ENCODE measurements around the gene CCNT2. TPM values are rescaled to one million over a fixed set of nuclear protein-coding genes. Genes with fewer than 3 reads are reported as not detected.
"Not testable (repeated sequence)": the region's sequence is repeated elsewhere in the genome, so short reads cannot be mapped to it uniquely, and the experiment has no call there.

CCNT2 gene
- 19.5 TPM for polyA plus RNA-seq (2012; ENCODE audit: insufficient read depth, insufficient read length)

DNA sequence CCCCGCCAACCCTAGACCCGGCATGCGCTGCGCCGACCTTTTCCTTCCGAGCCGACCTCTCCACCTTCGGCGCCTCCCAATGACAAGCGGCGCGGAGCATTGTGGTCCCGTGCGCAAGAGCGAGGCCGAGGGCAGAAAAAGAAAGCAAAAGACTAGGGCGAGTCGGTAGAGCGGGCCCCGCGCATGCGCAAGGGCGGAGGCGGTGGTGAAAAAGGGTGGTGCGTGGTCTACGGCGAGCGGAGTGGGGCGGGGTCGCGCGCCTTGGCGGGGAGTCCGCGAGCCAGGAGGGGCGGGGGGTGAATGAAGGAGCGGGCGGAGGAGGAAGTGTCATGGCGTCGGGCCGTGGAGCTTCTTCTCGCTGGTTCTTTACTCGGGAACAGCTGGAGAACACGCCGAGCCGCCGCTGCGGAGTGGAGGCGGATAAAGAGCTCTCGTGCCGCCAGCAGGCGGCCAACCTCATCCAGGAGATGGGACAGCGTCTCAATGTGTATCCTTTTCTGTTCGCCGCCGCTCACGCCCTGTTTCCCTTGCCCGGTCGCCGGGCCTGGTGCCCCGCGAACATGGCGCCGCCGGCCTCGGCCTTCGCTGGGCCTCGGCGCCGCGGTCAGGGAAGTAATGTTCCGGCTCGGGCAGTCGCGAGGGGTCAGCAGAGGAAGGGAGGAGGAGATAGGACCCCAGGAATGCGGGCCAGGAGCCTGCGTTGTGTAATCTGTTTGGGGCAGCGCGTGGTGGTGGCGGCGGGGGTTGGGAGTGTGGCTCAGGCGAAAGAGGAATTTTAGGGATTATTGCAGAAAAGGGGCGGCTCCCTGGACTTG lies at the start of gene CCNT2:
Gene CCNT2 (plus strand): TSS at position 297 of the 815 bp plus-strand sequence. CDS start 33 bp downstream, at position 330.
- peak; percentile 98 for DNase-seq (ENCODE audit: low read depth, low spot score)
- H3K4me3 ChIP-seq (ENCODE audit: low read length), result peak within 1 kb of the TSS; percentile 64

DNA sequence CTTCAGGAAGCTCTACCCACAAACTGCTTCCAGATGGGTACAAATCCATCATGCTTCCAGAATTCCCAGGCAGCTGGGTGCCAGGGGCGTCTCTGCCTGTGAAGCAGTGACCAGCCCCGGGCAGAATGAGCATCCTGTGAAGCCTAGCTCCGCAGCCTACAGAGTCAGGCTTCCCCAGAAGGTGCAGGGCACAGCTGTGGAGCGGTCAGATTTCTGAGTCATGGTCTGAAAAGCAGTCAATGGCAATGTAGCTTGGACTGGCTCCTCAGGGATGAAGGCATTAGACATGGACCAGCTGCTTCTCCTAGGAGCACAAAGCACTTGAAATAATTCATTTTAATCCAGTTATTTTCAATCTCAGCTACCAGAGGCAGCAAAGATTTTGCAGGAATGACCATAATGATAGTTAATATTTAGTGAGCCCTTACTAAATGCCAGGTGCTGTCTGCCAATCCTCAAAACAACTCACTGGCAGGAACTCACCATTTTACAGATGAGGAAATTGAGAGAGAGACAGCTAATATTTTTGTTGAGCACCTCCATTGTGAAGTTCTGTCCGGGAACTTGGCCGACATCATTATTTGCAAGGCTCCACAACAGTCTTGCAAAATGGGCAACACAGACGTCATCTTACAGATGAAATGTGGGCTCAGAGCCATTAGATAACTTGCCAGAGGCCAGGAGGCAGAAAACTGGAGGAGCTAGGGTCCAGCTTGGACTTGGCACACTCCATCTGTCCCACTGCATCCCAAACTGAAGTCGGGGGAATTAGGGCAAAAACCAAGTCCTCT lies 48.5 kb upstream of the CCNT2 start:
- no peak for DNase-seq (ENCODE audit: low read depth, low spot score)
- no peak overlapping the region for H3K4me3 ChIP-seq (ENCODE audit: low read length)

DNA sequence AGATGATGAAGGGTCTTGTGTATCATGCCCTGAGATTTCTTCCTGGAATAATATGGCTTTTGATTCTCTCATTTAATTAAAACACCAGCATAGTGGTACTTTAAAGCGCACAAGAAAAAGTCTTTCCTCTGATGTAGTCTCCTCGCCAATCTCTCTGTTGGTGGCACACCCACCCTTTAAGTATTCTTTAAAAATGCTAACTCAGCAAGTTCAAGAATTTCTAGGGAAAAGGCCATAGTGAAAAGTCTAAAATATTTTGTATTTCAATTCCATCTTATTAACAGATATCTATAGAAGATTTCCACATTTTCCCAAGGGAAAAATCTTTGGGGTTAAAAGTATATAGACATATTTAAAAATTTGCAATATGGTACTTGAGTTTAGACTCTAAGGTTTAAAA lies 45.5 kb upstream of the CCNT2 start:
- no peak overlapping the region for H3K4me3 ChIP-seq (ENCODE audit: low read length)
- no peak for DNase-seq (ENCODE audit: low read depth, low spot score)

DNA sequence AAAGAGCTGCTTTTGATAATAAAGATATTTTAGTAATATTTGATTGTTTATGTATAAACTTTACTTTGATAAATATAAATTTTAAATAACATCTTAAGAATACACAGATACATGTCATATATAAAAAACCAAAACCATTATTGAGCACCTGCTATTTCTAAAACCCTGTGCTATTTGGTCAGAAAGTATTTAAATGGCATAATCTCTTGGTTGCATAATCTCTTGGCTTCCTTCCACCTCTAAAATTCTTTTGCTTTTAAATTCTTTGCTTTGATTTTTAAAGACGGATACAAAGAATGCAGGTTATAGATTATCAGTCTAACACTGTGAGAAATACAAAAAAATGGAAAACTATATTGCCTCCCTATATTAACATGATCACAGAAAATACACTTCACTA lies 43.3 kb upstream of the CCNT2 start:
- H3K4me3 ChIP-seq (ENCODE audit: low read length), result no peak overlapping the region
- DNase-seq (ENCODE audit: low read depth, low spot score), result no peak

DNA sequence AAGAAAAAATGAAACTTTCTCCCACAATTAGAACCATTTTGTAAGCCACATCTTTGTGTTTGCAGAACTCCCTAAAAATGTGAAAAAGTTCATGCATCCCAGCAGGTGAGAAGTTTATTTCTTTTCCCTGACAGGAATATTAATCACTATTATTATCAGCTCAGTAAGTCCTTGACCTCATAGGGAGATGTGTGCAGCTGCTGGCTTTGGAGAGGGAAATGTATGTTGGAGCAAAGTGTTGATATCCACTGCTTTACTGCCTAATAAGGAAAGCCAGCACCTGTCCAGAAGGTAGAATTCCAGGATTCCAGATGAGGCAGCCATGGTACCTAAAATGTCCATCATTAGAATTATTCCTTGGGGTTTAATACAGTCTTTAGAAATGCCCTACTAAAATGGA lies 35.8 kb upstream of the CCNT2 start:
- H3K4me3 ChIP-seq (ENCODE audit: low read length), result no peak overlapping the region
- DNase-seq (ENCODE audit: low read depth, low spot score), result no peak

DNA sequence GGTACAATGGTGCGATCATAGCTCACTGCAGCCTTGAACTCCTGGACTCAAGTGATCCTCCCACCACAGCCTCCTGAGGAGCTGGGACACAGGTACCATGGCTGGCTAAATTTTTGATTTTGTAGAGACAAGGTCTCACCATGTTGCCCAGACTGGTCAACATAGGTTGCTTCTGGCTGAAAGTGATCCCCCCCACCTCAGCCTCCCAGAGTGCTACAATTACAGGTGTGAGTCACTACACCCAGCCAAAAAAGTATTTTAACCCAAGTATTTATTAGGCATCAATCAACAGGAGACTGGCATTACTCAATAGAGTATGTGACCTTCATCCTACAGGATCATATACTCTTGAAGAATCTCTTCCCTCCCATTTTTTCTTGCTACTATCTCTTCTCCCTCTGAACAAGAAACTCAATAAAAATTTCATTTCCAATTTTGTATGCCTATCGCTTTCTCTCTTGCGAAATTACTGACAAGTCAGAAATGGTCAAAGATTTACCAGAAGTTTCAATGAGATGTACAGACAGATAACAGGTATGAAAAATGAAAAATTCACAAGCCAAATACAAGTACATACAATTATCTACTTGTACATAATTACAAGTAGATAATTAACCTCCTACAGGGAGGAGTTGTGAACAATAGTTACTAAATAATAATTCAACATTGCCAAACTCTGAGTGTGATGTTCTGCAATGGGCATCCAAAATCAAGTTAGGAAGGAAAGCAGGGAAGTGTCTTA lies 34.9 kb upstream of the CCNT2 start:
- no peak for DNase-seq (ENCODE audit: low read depth, low spot score)
- no peak overlapping the region for H3K4me3 ChIP-seq (ENCODE audit: low read length)

DNA sequence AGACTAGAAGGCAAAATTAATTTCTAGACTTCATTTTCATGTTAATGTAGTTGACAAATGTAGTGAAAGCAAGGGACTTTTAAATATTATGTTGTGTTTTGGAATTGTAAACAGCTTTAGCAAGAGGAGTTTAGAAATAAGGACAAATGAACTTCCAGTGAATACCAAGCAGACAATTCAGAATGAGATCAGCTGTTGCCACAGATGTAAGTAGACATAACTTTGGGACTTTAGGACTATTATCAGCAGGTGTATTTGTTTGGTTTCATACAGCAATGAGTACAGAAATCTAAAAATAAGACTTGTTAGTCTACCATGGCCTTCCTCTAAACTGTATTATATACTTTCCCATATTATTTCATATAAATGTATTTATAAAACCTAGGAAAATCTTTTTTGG lies 34.2 kb upstream of the CCNT2 start:
- H3K4me3 ChIP-seq (ENCODE audit: low read length), result no peak overlapping the region
- no peak for DNase-seq (ENCODE audit: low read depth, low spot score)

DNA sequence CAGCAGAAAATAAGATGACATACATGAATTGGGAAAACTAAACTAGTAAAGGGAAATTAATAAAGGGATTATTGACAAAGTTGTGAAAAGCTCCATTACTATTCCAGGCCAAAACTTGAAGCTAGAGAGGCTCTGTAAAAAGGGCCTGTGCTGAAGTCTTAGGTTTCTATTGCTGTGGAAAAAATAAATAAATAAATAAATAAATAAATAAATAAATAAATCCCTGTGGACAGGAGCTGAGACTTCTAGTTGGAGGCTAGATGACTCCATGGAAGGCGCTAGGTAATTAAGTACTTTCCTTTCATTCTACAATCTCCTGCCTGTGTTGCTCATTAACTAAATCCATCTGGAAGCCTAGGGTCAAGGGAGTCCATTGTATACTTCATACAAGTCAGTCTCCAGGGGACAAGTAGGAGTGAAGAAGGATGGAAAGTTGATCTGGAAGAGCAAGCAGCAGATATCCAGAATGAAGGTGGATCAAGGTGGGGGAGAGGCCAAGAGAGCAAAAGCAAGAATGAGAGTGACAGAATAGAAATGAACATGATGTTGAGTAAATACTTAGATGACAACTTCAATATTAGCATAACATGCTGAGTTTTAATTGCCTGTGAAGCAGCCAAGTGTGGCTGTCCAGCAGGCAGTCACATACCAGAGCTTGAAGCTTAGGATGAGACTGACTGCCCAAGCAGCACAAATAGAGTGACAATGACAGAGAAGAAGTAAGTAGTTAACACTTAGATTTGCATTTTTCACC lies 26.2 kb upstream of the CCNT2 start:
- DNase-seq (ENCODE audit: low read depth, low spot score), result no peak
- no peak overlapping the region for H3K4me3 ChIP-seq (ENCODE audit: low read length)

DNA sequence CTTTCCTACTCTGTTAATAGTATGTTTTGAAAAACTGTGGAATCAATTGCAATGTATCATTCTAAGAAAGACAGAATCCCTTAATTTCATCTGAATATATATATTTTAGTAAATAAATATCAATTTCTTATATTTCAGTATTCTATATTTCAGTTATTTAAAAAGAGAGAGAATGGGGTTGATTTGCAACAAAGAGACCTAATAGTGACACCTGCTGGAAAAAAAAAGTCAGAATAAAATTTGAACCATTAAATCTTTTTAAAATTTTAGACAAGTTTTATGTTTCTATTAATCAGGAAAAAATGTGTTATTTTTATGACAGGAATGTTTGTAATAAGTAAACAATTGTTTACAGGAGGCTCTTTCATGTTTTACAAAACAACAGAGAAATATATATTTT lies 20.7 kb upstream of the CCNT2 start:
- no peak for DNase-seq (ENCODE audit: low read depth, low spot score)
- H3K4me3 ChIP-seq (ENCODE audit: low read length), result no peak overlapping the region

DNA sequence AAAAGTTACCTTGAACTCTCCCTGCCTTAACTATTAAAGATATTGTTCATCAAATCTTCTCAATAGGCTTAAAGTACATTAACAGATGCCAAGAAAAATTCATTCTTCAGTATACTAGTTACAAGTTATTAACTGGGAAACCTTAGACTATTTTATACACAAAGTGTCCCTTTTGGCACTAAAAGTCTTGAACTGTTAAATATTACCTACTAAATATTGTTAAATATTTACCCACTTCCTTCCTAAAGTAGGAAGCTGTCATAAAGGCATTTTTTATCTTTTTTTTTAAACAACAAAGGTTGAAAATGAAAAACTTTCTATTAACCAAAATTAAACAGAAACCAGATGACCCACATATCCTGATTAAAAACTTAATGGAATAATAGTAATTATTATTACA lies 19.4 kb upstream of the CCNT2 start:
- H3K4me3 ChIP-seq (ENCODE audit: low read length), result no peak overlapping the region
- DNase-seq (ENCODE audit: low read depth, low spot score), result no peak

DNA sequence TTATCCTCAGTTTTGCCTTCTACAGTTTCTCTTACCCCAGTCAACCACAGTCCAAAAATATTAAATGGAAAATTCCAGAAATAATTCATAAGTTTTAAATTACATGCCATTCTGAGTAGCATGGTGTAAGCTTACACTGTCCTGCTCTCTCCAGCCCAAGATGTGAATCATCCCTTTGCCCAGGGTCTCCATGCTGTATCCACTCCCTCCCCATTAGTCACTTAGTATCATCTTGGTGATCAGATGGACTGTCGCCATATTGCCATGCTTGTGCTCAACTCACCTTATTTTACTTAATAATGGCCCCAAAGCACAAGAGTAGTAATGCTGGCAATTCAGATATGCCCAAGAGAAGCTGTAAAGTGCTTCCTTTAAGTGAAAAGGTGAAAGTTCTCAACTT lies 18.5 kb upstream of the CCNT2 start:
- no peak for DNase-seq (ENCODE audit: low read depth, low spot score)
- H3K4me3 ChIP-seq (ENCODE audit: low read length), result no peak overlapping the region

DNA sequence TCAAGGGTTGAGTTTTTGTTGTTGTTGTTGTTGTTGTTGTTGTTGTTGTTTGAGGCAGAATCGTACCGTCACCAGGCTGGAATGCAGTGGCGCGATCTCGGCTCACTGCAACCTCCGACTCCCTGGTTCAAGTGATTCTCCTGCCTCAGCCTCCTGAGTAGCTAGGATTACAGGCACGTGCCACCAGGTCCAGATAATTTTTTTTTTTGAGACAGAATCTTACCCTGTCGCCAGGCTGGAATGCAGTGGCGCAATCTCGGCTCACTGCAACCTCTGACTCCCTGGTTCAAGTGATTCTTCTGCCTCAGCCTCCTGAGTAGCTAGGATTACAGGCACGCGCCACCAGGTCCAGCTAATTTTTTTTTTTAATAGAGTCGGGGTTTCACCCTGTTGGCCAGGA lies 14.9 kb upstream of the CCNT2 start:
- not testable (repeated sequence) for DNase-seq (ENCODE audit: low read depth, low spot score); H3K4me3 ChIP-seq (ENCODE audit: low read length)

DNA sequence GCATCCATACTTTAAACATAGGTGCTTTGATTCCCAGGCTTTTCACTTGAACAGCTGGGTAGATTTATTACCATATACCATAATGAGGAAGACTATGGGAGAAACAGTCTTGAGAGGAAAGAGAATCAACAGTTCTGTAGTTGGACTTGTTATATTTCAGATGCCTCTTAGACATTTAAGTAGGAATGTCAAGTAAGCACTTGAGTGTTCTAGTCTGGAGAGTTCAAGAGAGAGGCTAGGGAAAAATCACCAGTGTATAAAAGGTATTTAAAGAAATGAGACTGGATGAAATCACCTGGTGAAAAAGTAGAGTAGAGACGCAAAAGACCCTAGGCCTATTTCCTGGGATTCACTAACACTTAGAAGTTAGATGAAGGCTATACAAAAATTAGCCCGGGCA lies 13.5 kb upstream of the CCNT2 start:
- H3K4me3 ChIP-seq (ENCODE audit: low read length), result no peak overlapping the region

DNA sequence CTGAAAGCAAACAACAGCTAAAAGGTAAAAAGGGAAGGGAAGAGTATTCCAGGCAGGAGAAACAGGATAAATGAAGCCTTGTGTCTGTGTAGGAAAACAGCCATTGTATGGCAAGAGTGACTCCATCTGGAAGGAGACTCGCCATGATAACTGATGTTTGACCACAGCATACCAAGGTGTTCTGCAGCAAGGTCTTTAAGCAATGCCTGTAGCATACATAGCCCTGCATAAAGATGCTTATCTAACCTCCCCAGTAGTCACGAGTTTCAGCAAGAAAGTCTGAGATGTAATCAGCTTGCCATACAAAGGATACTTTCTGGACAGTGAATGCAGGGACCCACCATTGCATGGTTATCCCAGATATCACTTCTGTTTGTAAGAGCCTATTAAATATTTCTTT lies 11.9 kb upstream of the CCNT2 start:
- no peak for DNase-seq (ENCODE audit: low read depth, low spot score)
- no peak overlapping the region for H3K4me3 ChIP-seq (ENCODE audit: low read length)

More for the DNA sequence above, 13.5 kb upstream of the CCNT2 start:
- DNase-seq (ENCODE audit: low read depth, low spot score), result no peak

DNA sequence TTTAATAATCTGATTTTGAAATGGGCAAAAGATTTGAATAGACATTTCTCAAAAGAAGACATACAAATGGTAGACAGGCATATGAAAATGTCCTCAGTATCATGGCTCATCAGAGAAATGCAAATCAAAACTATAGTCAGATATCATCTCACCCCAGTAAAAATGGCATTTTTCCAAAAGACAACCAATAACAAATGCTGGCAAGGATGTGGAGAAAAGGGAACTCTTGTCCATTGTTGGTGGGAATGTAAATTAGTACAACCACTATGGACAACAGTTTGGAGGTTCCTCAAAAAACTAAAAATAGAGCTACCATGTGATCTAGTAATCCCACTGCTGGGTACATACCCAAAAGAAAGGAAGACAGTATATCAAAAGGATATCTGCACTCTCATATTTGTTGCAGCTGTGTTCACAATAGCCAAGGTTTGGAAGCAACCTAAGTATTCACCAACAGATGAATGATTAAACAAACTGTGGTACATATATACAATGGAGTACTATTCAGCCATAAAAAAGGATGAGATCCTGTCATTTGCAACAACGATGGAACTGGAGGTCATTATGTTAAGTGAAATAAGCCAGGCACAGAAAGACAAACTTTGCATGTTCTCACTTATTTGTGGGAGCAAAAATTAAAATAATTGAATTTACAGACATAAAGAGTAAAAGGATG lies 11.0 kb upstream of the CCNT2 start:
- H3K4me3 ChIP-seq (ENCODE audit: low read length); DNase-seq (ENCODE audit: low read depth, low spot score): not testable (repeated sequence)

DNA sequence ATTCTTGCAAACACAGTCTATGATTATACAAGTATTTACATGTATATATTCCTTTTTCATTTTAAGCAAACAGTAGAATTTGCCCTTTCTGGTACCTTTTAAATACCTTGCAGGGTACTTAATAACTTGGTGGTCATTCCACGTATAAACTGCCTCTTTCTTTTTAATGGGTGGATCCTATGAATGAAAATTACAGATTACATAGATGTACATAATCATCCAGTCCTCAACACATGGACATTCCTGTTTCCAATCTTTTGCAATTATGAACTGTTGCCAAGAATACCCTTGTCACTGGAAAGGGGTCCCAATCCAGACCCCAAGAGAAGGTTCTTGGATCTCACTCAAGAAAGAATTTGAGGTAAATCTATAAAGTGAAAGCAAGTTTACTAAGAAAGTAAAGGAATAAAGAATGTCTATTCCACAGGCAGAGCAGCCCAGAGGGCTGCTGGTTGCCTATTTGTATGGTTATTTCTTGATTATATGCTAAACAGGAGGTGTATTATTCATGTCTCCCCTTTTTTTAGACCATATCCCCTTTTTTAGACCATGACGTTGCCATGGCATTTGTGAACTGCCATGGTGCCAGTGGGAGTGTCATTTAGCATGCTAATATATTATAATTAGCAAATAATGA lies 7.7 kb upstream of the CCNT2 start:
- DNase-seq (ENCODE audit: low read depth, low spot score), result no peak
- no peak overlapping the region for H3K4me3 ChIP-seq (ENCODE audit: low read length)

DNA sequence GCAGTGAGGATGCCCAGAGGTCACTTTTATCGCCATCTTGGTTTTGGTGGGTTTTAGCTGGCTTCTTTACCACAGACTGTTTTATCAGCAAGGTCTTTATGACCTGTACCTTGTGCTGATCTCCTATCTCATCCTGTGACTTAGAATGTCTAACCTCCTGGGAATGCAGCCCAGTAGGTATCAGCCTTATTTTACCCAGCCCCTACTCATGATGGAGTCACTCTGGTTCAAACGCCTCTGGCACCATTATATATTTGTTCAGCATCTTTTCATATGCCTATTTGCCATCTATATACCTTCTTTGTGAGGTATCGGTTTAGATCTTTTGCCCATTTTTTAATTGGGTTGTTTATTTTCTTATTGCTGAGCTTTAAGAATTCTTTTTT lies 7.2 kb upstream of the CCNT2 start:
- no peak for DNase-seq (ENCODE audit: low read depth, low spot score)
- H3K4me3 ChIP-seq (ENCODE audit: low read length), result no peak overlapping the region

DNA sequence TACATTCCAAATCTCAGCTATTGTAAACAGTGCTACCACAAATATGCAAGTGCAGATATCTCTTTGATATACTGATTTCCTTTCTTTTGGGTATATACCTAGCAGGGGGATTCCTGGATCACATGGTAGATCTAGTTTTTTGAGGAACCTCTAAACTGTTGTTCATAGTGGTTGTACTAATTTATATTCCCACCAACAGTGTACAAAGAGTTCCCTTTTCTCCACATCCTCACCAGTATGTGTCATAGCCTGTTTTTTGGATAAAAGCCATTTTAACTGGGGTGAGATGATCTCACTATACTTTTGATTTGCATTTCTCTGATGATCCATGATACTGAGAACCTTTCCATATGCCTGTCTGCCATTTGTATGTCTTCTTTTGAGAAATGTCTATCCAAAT lies 6.3 kb upstream of the CCNT2 start:
- DNase-seq (ENCODE audit: low read depth, low spot score), result no peak
- H3K4me3 ChIP-seq (ENCODE audit: low read length), result no peak overlapping the region

Measured in Jurkat, Clone E6-1 (cell line).